ENCODE results near the gene ACO1.

ACO1 gene

GRCh38 chr9:32501868-32502267 lies 117.4 kb downstream of the ACO1 start:
- Histone ChIP-seq H3K9me2 (replicated peaks; ENCODE audit: insufficient read depth, low read length) (no peaks in the 10 kb centered on the region), H3K27ac (ENCODE audit: low read depth, low read length) (no peak overlapping the region), H3K9me3 (ENCODE audit: insufficient read depth, low read length) (no peaks in the 10 kb centered on the region), H3F3A (ENCODE audit: insufficient read depth) (no peaks in the 10 kb centered on the region), H3K36me3 (ENCODE audit: low read length) (no peaks in the 10 kb centered on the region), H4K20me1 (ENCODE audit: low read depth, low read length) (no peaks in the 10 kb centered on the region), H3K4me3 (ENCODE audit: insufficient read depth, low read length, poor library complexity, severe bottlenecking) (no peak overlapping the region), H3K27me3 (ENCODE audit: low read length) (no peaks in the 10 kb centered on the region), H2AFZ (ENCODE audit: low read depth, low read length, severe bottlenecking) (no peak overlapping the region), H3K4me2 (ENCODE audit: low read depth, low read length, poor library complexity, severe bottlenecking) (no peak overlapping the region), H3K79me2 (ENCODE audit: insufficient read depth, low read length) (no peaks in the 10 kb centered on the region), H3K9ac (ENCODE audit: low read length) (no peak overlapping the region)
- TF ChIP-seq CTCF (IDR thresholded peaks at IDR 0.05; ENCODE audit: insufficient read depth, low read length, poor library complexity, severe bottlenecking) (no peak), EZH2phosphoT487 (conservative IDR thresholded peaks at IDR 0.05; ENCODE audit: low read length) (no peak)

GRCh38 chr9:32502464-32502863 lies 118.0 kb downstream of the ACO1 start:
- Histone ChIP-seq H3K27me3 (ENCODE audit: low read length) (no peaks in the 10 kb centered on the region), H3K9me3 (ENCODE audit: insufficient read depth, low read length) (no peaks in the 10 kb centered on the region), H3K4me3 (ENCODE audit: insufficient read depth, low read length, poor library complexity, severe bottlenecking) (no peak overlapping the region), H3F3A (ENCODE audit: insufficient read depth) (no peaks in the 10 kb centered on the region), H3K79me2 (ENCODE audit: insufficient read depth, low read length) (no peaks in the 10 kb centered on the region), H3K9ac (ENCODE audit: low read length) (no peak overlapping the region), H3K27ac (ENCODE audit: low read depth, low read length) (no peak overlapping the region), H3K36me3 (ENCODE audit: low read length) (no peaks in the 10 kb centered on the region), H3K4me2 (ENCODE audit: low read depth, low read length, poor library complexity, severe bottlenecking) (no peak overlapping the region), H3K9me2 (replicated peaks; ENCODE audit: insufficient read depth, low read length) (no peaks in the 10 kb centered on the region), H4K20me1 (ENCODE audit: low read depth, low read length) (no peaks in the 10 kb centered on the region), H2AFZ (ENCODE audit: low read depth, low read length, severe bottlenecking) (no peak overlapping the region)
- no peak for TF ChIP-seq EZH2phosphoT487 (conservative IDR thresholded peaks at IDR 0.05; ENCODE audit: low read length)
- no peak for TF ChIP-seq CTCF (IDR thresholded peaks at IDR 0.05; ENCODE audit: insufficient read depth, low read length, poor library complexity, severe bottlenecking)

- no peaks in the 10 kb centered on the region for H3K36me3 ChIP-seq (ENCODE audit: low read length)
- H3K27me3 ChIP-seq (ENCODE audit: low read length), result no peaks in the 10 kb centered on the region
- no peaks in the 10 kb centered on the region for H3K9me2 ChIP-seq (replicated peaks; ENCODE audit: insufficient read depth, low read length)
- TF ChIP-seq EZH2phosphoT487 (conservative IDR thresholded peaks at IDR 0.05; ENCODE audit: low read length) (no peak), CTCF (IDR thresholded peaks at IDR 0.05; ENCODE audit: insufficient read depth, low read length, poor library complexity, severe bottlenecking) (no peak)
- H3K4me2 ChIP-seq (ENCODE audit: low read depth, low read length, poor library complexity, severe bottlenecking), result no peak overlapping the region
- H4K20me1 ChIP-seq (ENCODE audit: low read depth, low read length), result no peaks in the 10 kb centered on the region
- H3K79me2 ChIP-seq (ENCODE audit: insufficient read depth, low read length), result no peaks in the 10 kb centered on the region
- H3K27ac ChIP-seq (ENCODE audit: low read depth, low read length), result no peak overlapping the region
- no peak overlapping the region for H3K4me3 ChIP-seq (ENCODE audit: insufficient read depth, low read length, poor library complexity, severe bottlenecking)
- no peaks in the 10 kb centered on the region for H3K9me3 ChIP-seq (ENCODE audit: insufficient read depth, low read length)
- no peak overlapping the region for H3K9ac ChIP-seq (ENCODE audit: low read length)
- H3F3A ChIP-seq (ENCODE audit: insufficient read depth), result no peaks in the 10 kb centered on the region
- no peak overlapping the region for H2AFZ ChIP-seq (ENCODE audit: low read depth, low read length, severe bottlenecking)
These were observed 118.6 kb downstream of the ACO1 start for GRCh38 chr9:32503008-32503407.
